ENCODE data around the gene UGT1A3.

UGT1A3 gene

GRCh38 chr2:233813236-233814055, 84.6 kb downstream of the UGT1A3 start:
- H3K4me1 ChIP-seq (ENCODE audit: control insufficient read depth in 5 of 5, insufficient read depth in 5 of 5, low read length in 5 of 5), result peaks cover 0 to 22% (median 17%) of the 10 kb centered on the region in 5 donors
- H3K9me3 ChIP-seq (ENCODE audit: control insufficient read depth in 5 of 5, low read length in 5 of 5), result peaks cover 0 to 3% (median 0%) of the 10 kb centered on the region in 5 donors
- H3K27me3 ChIP-seq (ENCODE audit: control insufficient read depth in 5 of 5, insufficient read depth in 4 of 5, low read length in 5 of 5), result peaks cover 0 to 9% (median 0%) of the 10 kb centered on the region in 5 donors
- no peak overlapping the region for H3K27ac ChIP-seq (ENCODE audit: low read depth, low read length)
- no peak overlapping the region for H3K4me3 ChIP-seq (ENCODE audit: low read depth in 1 of 5, low read length in 5 of 5)
- no peak overlapping the region for H3K9ac ChIP-seq (ENCODE audit: low read length in 5 of 5)
- H3K36me3 ChIP-seq (ENCODE audit: control insufficient read depth in 5 of 5, insufficient read depth in 5 of 5, low read length in 5 of 5), result no peaks in the 10 kb centered on the region

GRCh38 chr2:233814056-233814835, 85.4 kb downstream of the UGT1A3 start:
- Histone ChIP-seq H3K4me3 (ENCODE audit: low read depth in 1 of 5, low read length in 5 of 5) (no peak overlapping the region), H3K9ac (ENCODE audit: low read length in 5 of 5) (no peak overlapping the region), H3K9me3 (ENCODE audit: control insufficient read depth in 5 of 5, low read length in 5 of 5) (peaks cover 0 to 3% (median 0%) of the 10 kb centered on the region in 5 donors), H3K27ac (ENCODE audit: low read depth, low read length) (no peak overlapping the region), H3K27me3 (ENCODE audit: control insufficient read depth in 5 of 5, insufficient read depth in 4 of 5, low read length in 5 of 5) (peaks cover 0 to 2% (median 0%) of the 10 kb centered on the region in 5 donors), H3K4me1 (ENCODE audit: control insufficient read depth in 5 of 5, insufficient read depth in 5 of 5, low read length in 5 of 5) (peaks cover 0 to 22% (median 17%) of the 10 kb centered on the region in 5 donors), H3K36me3 (ENCODE audit: control insufficient read depth in 5 of 5, insufficient read depth in 5 of 5, low read length in 5 of 5) (no peaks in the 10 kb centered on the region)

- Histone ChIP-seq H3K4me1 (ENCODE audit: control insufficient read depth in 5 of 5, insufficient read depth in 5 of 5, low read length in 5 of 5) (peaks cover 0 to 28% (median 17%) of the 10 kb centered on the region in 5 donors), H3K27me3 (ENCODE audit: control insufficient read depth in 5 of 5, insufficient read depth in 4 of 5, low read length in 5 of 5) (peaks cover 0 to 2% (median 0%) of the 10 kb centered on the region in 5 donors), H3K9me3 (ENCODE audit: control insufficient read depth in 5 of 5, low read length in 5 of 5) (peaks cover 0 to 3% (median 0%) of the 10 kb centered on the region in 5 donors), H3K4me3 (ENCODE audit: low read depth in 1 of 5, low read length in 5 of 5) (no peak overlapping the region), H3K9ac (ENCODE audit: low read length in 5 of 5) (no peak overlapping the region), H3K27ac (ENCODE audit: low read depth, low read length) (no peak overlapping the region), H3K36me3 (ENCODE audit: control insufficient read depth in 5 of 5, insufficient read depth in 5 of 5, low read length in 5 of 5) (no peaks in the 10 kb centered on the region)
Observed at GRCh38 chr2:233815861-233816260, 87.0 kb downstream of the UGT1A3 start.

GRCh38 chr2:233816334-233816733, 87.5 kb downstream of the UGT1A3 start:
- Histone ChIP-seq H3K27me3 (ENCODE audit: control insufficient read depth in 5 of 5, insufficient read depth in 4 of 5, low read length in 5 of 5) (peaks cover 0 to 2% (median 0%) of the 10 kb centered on the region in 5 donors), H3K27ac (ENCODE audit: low read depth, low read length) (no peak overlapping the region), H3K4me1 (ENCODE audit: control insufficient read depth in 5 of 5, insufficient read depth in 5 of 5, low read length in 5 of 5) (peaks cover 0 to 28% (median 17%) of the 10 kb centered on the region in 5 donors), H3K9ac (ENCODE audit: low read length in 5 of 5) (no peak overlapping the region), H3K4me3 (ENCODE audit: low read depth in 1 of 5, low read length in 5 of 5) (no peak overlapping the region), H3K9me3 (ENCODE audit: control insufficient read depth in 5 of 5, low read length in 5 of 5) (peaks cover 0 to 3% (median 0%) of the 10 kb centered on the region in 5 donors), H3K36me3 (ENCODE audit: control insufficient read depth in 5 of 5, insufficient read depth in 5 of 5, low read length in 5 of 5) (no peaks in the 10 kb centered on the region)

GRCh38 chr2:233816771-233817170, 87.9 kb downstream of the UGT1A3 start:
- peaks cover 0 to 28% (median 17%) of the 10 kb centered on the region in 5 donors for H3K4me1 ChIP-seq (ENCODE audit: control insufficient read depth in 5 of 5, insufficient read depth in 5 of 5, low read length in 5 of 5)
- H3K36me3 ChIP-seq (ENCODE audit: control insufficient read depth in 5 of 5, insufficient read depth in 5 of 5, low read length in 5 of 5), result no peaks in the 10 kb centered on the region
- H3K27me3 ChIP-seq (ENCODE audit: control insufficient read depth in 5 of 5, insufficient read depth in 4 of 5, low read length in 5 of 5), result peaks cover 0 to under 1% (median 0%) of the 10 kb centered on the region in 5 donors
- no peak overlapping the region for H3K9ac ChIP-seq (ENCODE audit: low read length in 5 of 5)
- peaks cover 0 to 3% (median 0%) of the 10 kb centered on the region in 5 donors for H3K9me3 ChIP-seq (ENCODE audit: control insufficient read depth in 5 of 5, low read length in 5 of 5)
- H3K27ac ChIP-seq (ENCODE audit: low read depth, low read length), result no peak overlapping the region
- no peak overlapping the region for H3K4me3 ChIP-seq (ENCODE audit: low read depth in 1 of 5, low read length in 5 of 5)

- H3K4me1 ChIP-seq (ENCODE audit: control insufficient read depth in 5 of 5, insufficient read depth in 5 of 5, low read length in 5 of 5), result peaks cover 0 to 28% (median 17%) of the 10 kb centered on the region in 5 donors
Observed at GRCh38 chr2:233817361-233817911, 88.6 kb downstream of the UGT1A3 start.

GRCh38 chr2:233817995-233818638, 89.3 kb downstream of the UGT1A3 start:
- Histone ChIP-seq H3K27ac (ENCODE audit: low read depth, low read length) (no peak overlapping the region), H3K4me1 (ENCODE audit: control insufficient read depth in 5 of 5, insufficient read depth in 5 of 5, low read length in 5 of 5) (peaks cover 0 to 28% (median 17%) of the 10 kb centered on the region in 5 donors), H3K9ac (ENCODE audit: low read length in 5 of 5) (no peak overlapping the region), H3K36me3 (ENCODE audit: control insufficient read depth in 5 of 5, insufficient read depth in 5 of 5, low read length in 5 of 5) (no peaks in the 10 kb centered on the region), H3K9me3 (ENCODE audit: control insufficient read depth in 5 of 5, low read length in 5 of 5) (peaks cover 0 to 3% (median 0%) of the 10 kb centered on the region in 5 donors), H3K27me3 (ENCODE audit: control insufficient read depth in 5 of 5, insufficient read depth in 4 of 5, low read length in 5 of 5) (no peaks in the 10 kb centered on the region), H3K4me3 (ENCODE audit: low read depth in 1 of 5, low read length in 5 of 5) (no peak overlapping the region)

More at GRCh38 chr2:233817361-233817911, 88.6 kb downstream of the UGT1A3 start:
- Histone ChIP-seq H3K36me3 (ENCODE audit: control insufficient read depth in 5 of 5, insufficient read depth in 5 of 5, low read length in 5 of 5) (no peaks in the 10 kb centered on the region), H3K27me3 (ENCODE audit: control insufficient read depth in 5 of 5, insufficient read depth in 4 of 5, low read length in 5 of 5) (no peaks in the 10 kb centered on the region), H3K27ac (ENCODE audit: low read depth, low read length) (no peak overlapping the region), H3K4me3 (ENCODE audit: low read depth in 1 of 5, low read length in 5 of 5) (no peak overlapping the region), H3K9me3 (ENCODE audit: control insufficient read depth in 5 of 5, low read length in 5 of 5) (peaks cover 0 to 3% (median 0%) of the 10 kb centered on the region in 5 donors), H3K9ac (ENCODE audit: low read length in 5 of 5) (no peak overlapping the region)

- peaks cover 0 to 35% (median 17%) of the 10 kb centered on the region in 5 donors for H3K4me1 ChIP-seq (ENCODE audit: control insufficient read depth in 5 of 5, insufficient read depth in 5 of 5, low read length in 5 of 5)
- no peak overlapping the region for H3K27ac ChIP-seq (ENCODE audit: low read depth, low read length)
- H3K36me3 ChIP-seq (ENCODE audit: control insufficient read depth in 5 of 5, insufficient read depth in 5 of 5, low read length in 5 of 5), result no peaks in the 10 kb centered on the region
- H3K9ac ChIP-seq (ENCODE audit: low read length in 5 of 5), result no peak overlapping the region
- peaks cover 0 to 3% (median 0%) of the 10 kb centered on the region in 5 donors for H3K9me3 ChIP-seq (ENCODE audit: control insufficient read depth in 5 of 5, low read length in 5 of 5)
- H3K27me3 ChIP-seq (ENCODE audit: control insufficient read depth in 5 of 5, insufficient read depth in 4 of 5, low read length in 5 of 5), result no peaks in the 10 kb centered on the region
- H3K4me3 ChIP-seq (ENCODE audit: low read depth in 1 of 5, low read length in 5 of 5), result no peak overlapping the region
Observed at GRCh38 chr2:233818639-233819621, 90.1 kb downstream of the UGT1A3 start.

Data from subcutaneous abdominal adipose tissue (tissue), 5 donors.